Glutamatergic neuron (in vitro differentiated cells): Measurements from ENCODE around the gene TCP11. TPM values are rescaled to one million over a fixed set of nuclear protein-coding genes. Genes with fewer than 3 reads are reported as not detected.

Experiments used
- DNase-seq: peaks from one replicate; pipeline ENCODE4 v3.0.0; 2022
- H3K27ac Mint-ChIP-seq: one replicate; pipeline ENCODE4 v1.8.0; 2020; ENCODE audit warnings: mild to moderate bottlenecking, mixed read lengths, inconsistent platforms; ENCODE audit not compliant: unreplicated experiment
- H3K27me3 Mint-ChIP-seq: one replicate; pipeline ENCODE4 v1.8.0; 2020; ENCODE audit warnings: mild to moderate bottlenecking, moderate library complexity, mixed read lengths, inconsistent platforms; ENCODE audit not compliant: unreplicated experiment
- H3K36me3 Mint-ChIP-seq: one replicate; pipeline ENCODE4 v1.8.0; 2020; ENCODE audit warnings: mild to moderate bottlenecking, mixed read lengths, inconsistent platforms; ENCODE audit not compliant: unreplicated experiment
- H3K4me1 Mint-ChIP-seq: one replicate; pipeline ENCODE4 v1.8.0; 2020; ENCODE audit warnings: mild to moderate bottlenecking, low read depth, mixed read lengths, inconsistent platforms; ENCODE audit not compliant: unreplicated experiment
- H3K4me3 Mint-ChIP-seq: one replicate; pipeline ENCODE4 v1.8.0; 2020; ENCODE audit warnings: mild to moderate bottlenecking, mixed read lengths, inconsistent platforms; ENCODE audit not compliant: unreplicated experiment
- H3K9me3 Mint-ChIP-seq: one replicate; pipeline ENCODE4 v1.8.0; 2020; ENCODE audit warnings: mild to moderate bottlenecking, moderate library complexity, mixed read lengths, inconsistent platforms; ENCODE audit not compliant: unreplicated experiment
- CTCF ChIP-seq: fragments of 200-600 bp; sonication (generic); IDR thresholded peaks from one replicate; pipeline ENCODE4 v1.5.0; 2021; ENCODE audit not compliant: partially characterized antibody, unreplicated experiment
- total RNA-seq: library from RNA; stranded (reverse); fragmentation: NEBNext Ultra II Directional; extraction: Animal tissue kit (Norgen Biotek cat#: 25700); gene quantifications from one replicate; pipeline ENCODE4 v1.2.1, GENCODE V29; 2021; ENCODE audit not compliant: unreplicated experiment

The TCP11 gene
- total RNA-seq, 1 donor from 2014 or later = not detected

GRCh38 chr6:35151466-35151865 lies 10.3 kb upstream of the TCP11 start:
- no peaks in the 10 kb centered on the region for H3K36me3 Mint-ChIP-seq
- no peak for TF ChIP-seq CTCF
- DNase-seq = no peak
- no peak overlapping the region for H3K27ac Mint-ChIP-seq
- no peaks in the 10 kb centered on the region for H3K27me3 Mint-ChIP-seq
- peaks cover 2% of the 10 kb centered on the region for H3K4me1 Mint-ChIP-seq
- H3K4me3 Mint-ChIP-seq = no peak overlapping the region
- no peaks in the 10 kb centered on the region for H3K9me3 Mint-ChIP-seq

DNA sequence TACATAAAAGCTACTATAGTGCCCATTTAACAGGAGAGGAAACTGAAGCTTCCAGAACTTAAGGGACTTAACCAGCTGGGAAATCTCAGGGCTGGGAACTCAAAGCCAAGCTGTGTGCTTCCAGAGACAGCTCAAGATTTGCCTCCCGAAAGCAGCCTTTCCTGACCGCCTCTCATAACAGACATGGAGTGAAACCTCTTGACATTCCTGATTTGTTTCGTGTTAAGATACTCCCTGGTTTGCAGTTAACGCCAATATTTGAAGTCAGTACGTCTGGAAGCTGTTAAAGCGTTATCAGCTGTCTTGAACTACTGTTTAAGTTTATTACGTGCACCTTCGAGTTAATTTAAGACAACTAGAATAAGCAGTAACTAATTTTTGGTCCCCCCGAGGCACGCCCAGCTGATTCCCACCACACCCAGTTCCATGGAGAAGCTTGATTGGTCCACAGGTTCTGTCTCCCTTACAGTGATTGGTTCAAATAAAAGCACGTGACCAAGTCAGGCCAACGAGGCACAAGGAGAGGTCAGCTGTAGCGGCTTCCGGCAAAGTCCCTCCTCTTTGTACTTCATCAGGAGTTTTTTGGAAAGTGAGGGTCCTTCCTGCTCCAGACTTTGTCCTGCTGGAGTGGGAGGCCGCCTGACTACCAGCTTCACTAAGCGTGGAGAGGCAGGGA lies 8.9 kb upstream of the TCP11 start:
- Mint-ChIP-seq H3K27ac (no peak overlapping the region), H3K27me3 (no peaks in the 10 kb centered on the region), H3K9me3 (peaks cover 2% of the 10 kb centered on the region), H3K36me3 (no peaks in the 10 kb centered on the region), H3K4me1 (peaks cover 6% of the 10 kb centered on the region), H3K4me3 (no peak overlapping the region)
- TF ChIP-seq CTCF = no peak
- no peak for DNase-seq

GRCh38 chr6:35148167-35148741 lies 7.1 kb upstream of the TCP11 start:
- Mint-ChIP-seq H3K27me3 (no peaks in the 10 kb centered on the region), H3K9me3 (peaks cover 2% of the 10 kb centered on the region)
- TF ChIP-seq CTCF = no peak

GRCh38 chr6:35147486-35147885 lies 6.3 kb upstream of the TCP11 start:
- H3K27me3 Mint-ChIP-seq = no peaks in the 10 kb centered on the region
- no peak overlapping the region for H3K4me3 Mint-ChIP-seq
- peaks cover 2% of the 10 kb centered on the region for H3K9me3 Mint-ChIP-seq
- DNase-seq = no peak
- peaks cover 6% of the 10 kb centered on the region for H3K4me1 Mint-ChIP-seq
- no peak overlapping the region for H3K27ac Mint-ChIP-seq
- no peak for TF ChIP-seq CTCF
- no peaks in the 10 kb centered on the region for H3K36me3 Mint-ChIP-seq

More at GRCh38 chr6:35148167-35148741, 7.1 kb upstream of the TCP11 start:
- peaks cover 6% of the 10 kb centered on the region for H3K4me1 Mint-ChIP-seq
- no peak overlapping the region for H3K27ac Mint-ChIP-seq
- no peaks in the 10 kb centered on the region for H3K36me3 Mint-ChIP-seq
- no peak for DNase-seq
- H3K4me3 Mint-ChIP-seq = no peak overlapping the region

GRCh38 chr6:35147026-35147425 lies 5.9 kb upstream of the TCP11 start:
- no peak for TF ChIP-seq CTCF
- Mint-ChIP-seq H3K27me3 (no peaks in the 10 kb centered on the region), H3K27ac (no peak overlapping the region), H3K36me3 (no peaks in the 10 kb centered on the region), H3K9me3 (peaks cover 3% of the 10 kb centered on the region), H3K4me1 (peaks cover 6% of the 10 kb centered on the region), H3K4me3 (no peak overlapping the region)
- no peak for DNase-seq
